Trophoblast cell (in vitro differentiated cells and primary cell): Measurements from ENCODE around the gene ALOX15B.

Experiments used
- DNase-seq, 2 donors: peaks; one replicate each; pipeline ENCODE4 v3.0.0-alpha.2; 2016
- H2AFZ ChIP-seq: 2 replicates; pipeline ENCODE4 v1.6.1; 2013; ENCODE audit warnings: low read length, moderate library complexity, mild to moderate bottlenecking; ENCODE audit not compliant: insufficient read depth, poor library complexity
- H2AK5ac ChIP-seq: 2 replicates; pipeline ENCODE4 v1.6.1; 2013; ENCODE audit warnings: mild to moderate bottlenecking, low read length
- H2BK120ac ChIP-seq: 2 replicates; pipeline ENCODE4 v1.6.1; 2013; ENCODE audit warnings: low read length, mild to moderate bottlenecking, moderate library complexity; ENCODE audit not compliant: insufficient read depth, poor library complexity
- H2BK12ac ChIP-seq: 2 replicates; pipeline ENCODE4 v1.6.1; 2013; ENCODE audit warnings: mild to moderate bottlenecking, low read length, moderate library complexity
- H2BK5ac ChIP-seq: 2 replicates; pipeline ENCODE4 v1.6.1; 2013; ENCODE audit warnings: low read length, low read depth, moderate library complexity, mild to moderate bottlenecking; ENCODE audit not compliant: poor library complexity
- H3K14ac ChIP-seq: 2 replicates; pipeline ENCODE4 v1.6.1; 2013; ENCODE audit warnings: mild to moderate bottlenecking, low read length
- H3K18ac ChIP-seq: 2 replicates; pipeline ENCODE4 v1.6.1; 2013; ENCODE audit warnings: mild to moderate bottlenecking, low read length
- H3K23ac ChIP-seq: 2 replicates; pipeline ENCODE4 v1.6.1; 2013; ENCODE audit warnings: low read length
- H3K27ac ChIP-seq: 2 replicates; pipeline ENCODE4 v1.5.1; 2013; ENCODE audit warnings: low read depth, mild to moderate bottlenecking, inconsistent platforms, low read length, moderate library complexity
- H3K27me3 ChIP-seq: 2 replicates; pipeline ENCODE4 v1.6.1; 2013; ENCODE audit warnings: inconsistent platforms, mild to moderate bottlenecking, low read length, moderate library complexity; ENCODE audit not compliant: insufficient read depth
- H3K36me3 ChIP-seq, 2 experiments: 1 replicate in 1 of 2; 2 replicates in 1 of 2; pipeline ENCODE4 v1.6.1; 2013; ENCODE audit warnings: low read length in 2 of 2, mild to moderate bottlenecking in 2 of 2, moderate library complexity in 1 of 2; ENCODE audit not compliant: insufficient read depth in 2 of 2, control insufficient read depth in 1 of 2
- H3K4ac ChIP-seq: 2 replicates; pipeline ENCODE4 v1.6.1; 2013; ENCODE audit warnings: low read depth, mild to moderate bottlenecking, low read length, moderate library complexity
- H3K4me1 ChIP-seq, 2 experiments: 1 replicate in 1 of 2; 2 replicates in 1 of 2; pipeline ENCODE4 v1.6.1; 2013; ENCODE audit warnings: low read length in 2 of 2, mild to moderate bottlenecking in 2 of 2, moderate library complexity in 1 of 2; ENCODE audit not compliant: insufficient read depth in 2 of 2, control insufficient read depth in 1 of 2
- H3K4me2 ChIP-seq: 2 replicates; pipeline ENCODE4 v1.6.1; 2013; ENCODE audit warnings: inconsistent platforms, mild to moderate bottlenecking, low read length, moderate library complexity
- H3K4me3 ChIP-seq: 2 replicates; pipeline ENCODE4 v1.5.1; 2013; ENCODE audit warnings: mild to moderate bottlenecking, low read depth, low read length, inconsistent platforms
- H3K79me1 ChIP-seq: one replicate; pipeline ENCODE4 v1.6.1; 2013; ENCODE audit warnings: low read length
- H3K79me2 ChIP-seq: 2 replicates; pipeline ENCODE4 v1.6.1; 2013; ENCODE audit warnings: low read length, mild to moderate bottlenecking; ENCODE audit not compliant: control insufficient read depth, insufficient read depth, poor library complexity
- H3K9ac ChIP-seq: 2 replicates; pipeline ENCODE4 v1.6.1; 2013; ENCODE audit warnings: mild to moderate bottlenecking, low read length
- H3K9me3 ChIP-seq: 2 replicates; pipeline ENCODE4 v1.6.1; 2013; ENCODE audit warnings: low read depth, mild to moderate bottlenecking, control low read depth, inconsistent platforms, low read length; ENCODE audit not compliant: insufficient read depth
- H4K12ac ChIP-seq: 2 replicates; pipeline ENCODE4 v1.6.1; 2013; ENCODE audit warnings: low read depth, mild to moderate bottlenecking, low read length, moderate library complexity
- H4K8ac ChIP-seq: 2 replicates; pipeline ENCODE4 v1.6.1; 2013; ENCODE audit warnings: low read depth, mild to moderate bottlenecking, low read length, moderate library complexity
- H4K91ac ChIP-seq: one replicate; pipeline ENCODE4 v1.6.1; 2013; ENCODE audit warnings: low read depth, mild to moderate bottlenecking, low read length, moderate library complexity
- WGBS: extraction: QIAGEN DNeasy Blood & Tissue Kit; methylation state at CpG from one replicate; pipeline ENCODE4 v1.1.7; 2013; ENCODE audit warnings: missing lambda C conversion rate; ENCODE audit not compliant: insufficient read length, insufficient coverage; ENCODE audit errors: extremely low coverage; 5-methylcytosine and 5-hydroxymethylcytosine counted together

The ALOX15B gene

DNA sequence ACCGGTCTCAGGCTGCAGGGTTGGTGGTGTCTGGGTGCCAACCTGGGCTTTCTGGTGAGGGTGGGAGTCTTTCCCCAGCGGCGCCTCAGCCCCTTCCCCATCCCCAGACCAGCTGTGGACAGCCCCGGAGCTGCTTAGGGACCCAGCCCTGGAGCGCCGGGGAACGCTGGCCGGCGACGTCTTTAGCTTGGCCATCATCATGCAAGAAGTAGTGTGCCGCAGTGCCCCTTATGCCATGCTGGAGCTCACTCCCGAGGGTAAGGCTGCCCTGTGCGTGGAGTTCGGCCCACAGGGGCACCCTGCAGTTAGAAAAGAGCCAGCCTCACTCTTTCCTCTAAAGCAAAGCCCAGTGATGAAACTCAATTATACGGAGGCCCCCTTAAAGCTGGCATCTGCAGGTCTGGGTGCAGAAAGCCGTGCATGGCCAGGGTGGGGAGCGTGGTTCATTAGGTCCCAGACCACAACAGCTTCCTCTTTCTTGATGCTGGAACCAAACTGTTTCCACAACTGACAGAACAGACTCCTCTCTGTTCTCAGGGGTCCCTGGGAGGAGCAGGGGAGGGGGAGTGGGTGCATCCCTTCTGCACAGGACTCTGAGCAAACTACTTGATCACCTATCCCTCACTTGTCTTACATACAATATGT is 25.7 kb upstream of the ALOX15B start:
- Histone ChIP-seq H3K4me2 (no peak overlapping the region), H3K27me3 (peaks cover 8% of the 10 kb centered on the region), H4K8ac (no peak overlapping the region), H3K79me1 (no peaks in the 10 kb centered on the region), H3K36me3 (no peaks in the 10 kb centered on the region), H3K4me3 (no peak overlapping the region), H3K9ac (no peak overlapping the region), H3K14ac (no peak overlapping the region), H3K4ac (no peak overlapping the region), H2BK12ac (no peak overlapping the region), H3K23ac (no peak overlapping the region), H2BK5ac (no peak overlapping the region), H3K79me2 (no peaks in the 10 kb centered on the region), H3K18ac (no peak overlapping the region), H2AFZ (no peak overlapping the region), H3K9me3 (peaks cover 2% of the 10 kb centered on the region), H3K4me1 (peaks cover 6 to 13% of the 10 kb centered on the region in 2 experiments), H2AK5ac (no peak overlapping the region), H4K91ac (no peak overlapping the region), H4K12ac (no peak overlapping the region), H3K27ac (no peak overlapping the region), H2BK120ac (no peak overlapping the region)
- WGBS, result no CpG with 5 or more reads among the region's 17 CpGs
- no peak for DNase-seq

- Histone ChIP-seq H3K18ac (no peak overlapping the region), H3K23ac (no peak overlapping the region), H2BK12ac (no peak overlapping the region), H2AFZ (no peak overlapping the region), H3K27me3 (peaks cover 8% of the 10 kb centered on the region), H3K4me2 (no peak overlapping the region), H3K4ac (no peak overlapping the region), H4K12ac (no peak overlapping the region), H3K79me1 (no peaks in the 10 kb centered on the region), H3K9ac (no peak overlapping the region), H2BK5ac (no peak overlapping the region), H4K91ac (no peak overlapping the region), H2BK120ac (no peak overlapping the region), H3K36me3 (no peaks in the 10 kb centered on the region), H3K27ac (no peak overlapping the region), H4K8ac (no peak overlapping the region), H3K9me3 (peaks cover 2% of the 10 kb centered on the region), H3K79me2 (no peaks in the 10 kb centered on the region), H3K14ac (no peak overlapping the region), H2AK5ac (no peak overlapping the region), H3K4me1 (peaks cover 6 to 13% of the 10 kb centered on the region in 2 experiments), H3K4me3 (no peak overlapping the region)
- no CpG with 5 or more reads among the region's 12 CpGs for WGBS
- DNase-seq, result no peak
Observed at GRCh38 chr17:8013731-8014557, 24.9 kb upstream of the ALOX15B start.

- no CpG with 5 or more reads among the region's 9 CpGs for WGBS
- Histone ChIP-seq H3K4ac (no peak overlapping the region), H3K27me3 (peaks cover 8% of the 10 kb centered on the region)
Observed at GRCh38 chr17:8014558-8014850, 24.4 kb upstream of the ALOX15B start.

DNA sequence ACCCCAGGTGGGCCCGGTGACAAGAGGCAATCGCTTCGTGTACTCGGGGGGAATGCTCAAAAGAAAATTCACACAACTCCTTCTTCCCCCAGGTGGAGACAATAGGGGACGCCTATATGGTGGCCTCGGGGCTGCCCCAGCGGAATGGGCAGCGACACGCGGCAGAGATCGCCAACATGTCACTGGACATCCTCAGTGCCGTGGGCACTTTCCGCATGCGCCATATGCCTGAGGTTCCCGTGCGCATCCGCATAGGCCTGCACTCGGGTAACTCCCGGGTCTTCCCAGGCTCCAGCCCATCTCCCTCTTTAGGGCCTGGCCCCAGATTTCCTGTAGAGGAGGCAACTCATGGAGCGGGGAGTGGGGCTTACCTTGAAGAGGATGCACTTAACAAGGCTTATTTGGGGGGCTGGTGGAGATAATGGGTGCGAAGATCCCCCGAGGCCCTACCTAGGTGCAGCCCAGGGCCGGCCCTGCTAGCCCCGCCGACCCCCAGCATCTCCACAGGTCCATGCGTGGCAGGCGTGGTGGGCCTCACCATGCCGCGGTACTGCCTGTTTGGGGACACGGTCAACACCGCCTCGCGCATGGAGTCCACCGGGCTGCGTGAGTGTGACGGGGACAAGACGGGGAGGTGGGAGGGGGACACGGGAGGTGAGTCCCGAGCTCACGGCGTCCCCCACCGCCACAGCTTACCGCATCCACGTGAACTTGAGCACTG is 23.5 kb upstream of the ALOX15B start:
- H2BK120ac ChIP-seq, result no peak overlapping the region
- DNase-seq, result no peak
- WGBS, result no CpG with 5 or more reads among the region's 44 CpGs

More at GRCh38 chr17:8014558-8014850, 24.4 kb upstream of the ALOX15B start:
- Histone ChIP-seq H3K36me3 (no peaks in the 10 kb centered on the region), H3K27ac (no peak overlapping the region), H4K91ac (no peak overlapping the region), H2BK120ac (no peak overlapping the region), H3K14ac (no peak overlapping the region), H4K8ac (no peak overlapping the region), H3K79me2 (no peaks in the 10 kb centered on the region), H3K23ac (no peak overlapping the region), H2BK5ac (no peak overlapping the region), H2BK12ac (no peak overlapping the region), H4K12ac (no peak overlapping the region), H2AFZ (no peak overlapping the region), H3K4me2 (no peak overlapping the region), H3K79me1 (no peaks in the 10 kb centered on the region), H2AK5ac (no peak overlapping the region), H3K4me3 (no peak overlapping the region), H3K9me3 (peaks cover 2% of the 10 kb centered on the region), H3K9ac (no peak overlapping the region), H3K18ac (no peak overlapping the region), H3K4me1 (peaks cover 6 to 13% of the 10 kb centered on the region in 2 experiments)
- no peak for DNase-seq

More for the DNA sequence above, 23.5 kb upstream of the ALOX15B start:
- Histone ChIP-seq H4K91ac (no peak overlapping the region), H2BK12ac (no peak overlapping the region), H2BK5ac (no peak overlapping the region), H3K27ac (no peak overlapping the region), H3K4me3 (peak overlapping the region; percentile 4), H3K79me1 (no peaks in the 10 kb centered on the region), H4K8ac (no peak overlapping the region), H3K79me2 (no peaks in the 10 kb centered on the region), H2AFZ (no peak overlapping the region), H3K36me3 (no peaks in the 10 kb centered on the region), H3K4me2 (peak overlapping the region; percentile 86), H3K4ac (no peak overlapping the region), H2AK5ac (no peak overlapping the region), H3K23ac (no peak overlapping the region), H3K14ac (no peak overlapping the region), H3K18ac (no peak overlapping the region), H3K9me3 (peaks cover 2% of the 10 kb centered on the region), H3K27me3 (peaks cover 8% of the 10 kb centered on the region), H3K9ac (no peak overlapping the region), H3K4me1 (peaks cover 6 to 13% of the 10 kb centered on the region in 2 experiments), H4K12ac (no peak overlapping the region)
